ENCODE data around the gene B4GALNT1.

DNA sequence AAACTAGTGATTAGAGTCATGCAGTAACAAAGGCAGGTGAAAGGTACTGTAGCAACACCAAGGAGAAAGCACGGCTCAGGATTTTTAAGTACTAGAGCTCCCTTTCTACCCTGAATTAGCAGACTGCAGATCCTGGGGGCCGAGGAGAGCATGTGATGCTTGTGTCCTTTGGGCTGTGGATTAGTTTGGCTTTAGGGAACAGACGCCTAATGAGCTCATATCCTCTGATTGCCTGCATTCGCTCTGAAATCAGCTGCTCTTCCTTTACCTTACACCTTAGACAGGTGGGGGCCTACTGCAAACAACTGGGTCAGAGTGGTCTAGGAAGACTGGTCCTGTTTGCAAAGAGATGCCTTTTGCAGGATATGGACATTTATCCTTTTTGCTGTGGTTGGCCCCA lies 39.8 kb downstream of the B4GALNT1 start:
- TF ChIP-seq, protein P1, sequence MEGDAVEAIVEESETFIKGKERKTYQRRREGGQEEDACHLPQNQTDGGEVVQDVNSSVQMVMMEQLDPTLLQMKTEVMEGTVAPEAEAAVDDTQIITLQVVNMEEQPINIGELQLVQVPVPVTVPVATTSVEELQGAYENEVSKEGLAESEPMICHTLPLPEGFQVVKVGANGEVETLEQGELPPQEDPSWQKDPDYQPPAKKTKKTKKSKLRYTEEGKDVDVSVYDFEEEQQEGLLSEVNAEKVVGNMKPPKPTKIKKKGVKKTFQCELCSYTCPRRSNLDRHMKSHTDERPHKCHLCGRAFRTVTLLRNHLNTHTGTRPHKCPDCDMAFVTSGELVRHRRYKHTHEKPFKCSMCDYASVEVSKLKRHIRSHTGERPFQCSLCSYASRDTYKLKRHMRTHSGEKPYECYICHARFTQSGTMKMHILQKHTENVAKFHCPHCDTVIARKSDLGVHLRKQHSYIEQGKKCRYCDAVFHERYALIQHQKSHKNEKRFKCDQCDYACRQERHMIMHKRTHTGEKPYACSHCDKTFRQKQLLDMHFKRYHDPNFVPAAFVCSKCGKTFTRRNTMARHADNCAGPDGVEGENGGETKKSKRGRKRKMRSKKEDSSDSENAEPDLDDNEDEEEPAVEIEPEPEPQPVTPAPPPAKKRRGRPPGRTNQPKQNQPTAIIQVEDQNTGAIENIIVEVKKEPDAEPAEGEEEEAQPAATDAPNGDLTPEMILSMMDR (IDR thresholded peaks at IDR 0.05): no peak
- no peak for TF ChIP-seq POLR2AphosphoS5 (IDR thresholded peaks at IDR 0.05)
